ENCODE data around the gene HOXB7.

Gene HOXB7

DNA sequence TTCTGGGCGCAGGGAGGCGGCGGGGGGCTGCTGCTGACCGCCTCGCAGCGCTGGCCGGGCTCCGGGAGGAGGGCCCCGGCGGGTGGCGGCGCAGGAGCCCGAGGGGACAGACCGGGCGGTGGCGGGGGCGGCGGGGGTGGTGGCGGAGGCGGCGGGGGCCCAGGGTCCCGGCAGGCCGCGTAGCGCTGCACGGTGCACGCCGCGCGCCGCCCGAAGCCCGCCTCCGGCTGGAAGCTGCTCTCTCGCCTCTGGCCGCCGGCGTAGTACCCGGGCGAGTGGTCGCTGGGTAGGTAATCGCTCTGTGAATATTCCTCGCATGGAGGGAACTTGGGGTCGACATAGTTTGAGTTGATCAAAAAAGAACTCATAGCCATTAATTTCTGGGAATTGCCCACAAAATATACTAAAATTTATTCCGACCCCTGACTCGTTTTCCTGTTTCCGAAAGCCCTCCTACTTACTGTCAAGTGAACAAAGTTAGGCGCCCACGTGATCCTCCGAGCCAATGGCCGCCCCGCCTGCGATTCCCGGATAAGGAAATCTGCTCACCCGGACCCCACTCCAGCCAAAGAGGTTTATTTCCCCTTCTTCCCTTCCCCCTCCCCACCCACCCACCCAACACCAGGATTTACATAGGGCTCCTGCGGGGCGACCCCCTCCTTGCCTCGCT, 32.7 kb downstream of the HOXB7 start, which contains the start of gene HOXB4:
Gene HOXB4 (minus strand): TSS at position 405 of the 670 bp plus-strand sequence. CDS start 31 bp downstream, at position 374.
- peak; percentile 39 for DNase-seq

DNA sequence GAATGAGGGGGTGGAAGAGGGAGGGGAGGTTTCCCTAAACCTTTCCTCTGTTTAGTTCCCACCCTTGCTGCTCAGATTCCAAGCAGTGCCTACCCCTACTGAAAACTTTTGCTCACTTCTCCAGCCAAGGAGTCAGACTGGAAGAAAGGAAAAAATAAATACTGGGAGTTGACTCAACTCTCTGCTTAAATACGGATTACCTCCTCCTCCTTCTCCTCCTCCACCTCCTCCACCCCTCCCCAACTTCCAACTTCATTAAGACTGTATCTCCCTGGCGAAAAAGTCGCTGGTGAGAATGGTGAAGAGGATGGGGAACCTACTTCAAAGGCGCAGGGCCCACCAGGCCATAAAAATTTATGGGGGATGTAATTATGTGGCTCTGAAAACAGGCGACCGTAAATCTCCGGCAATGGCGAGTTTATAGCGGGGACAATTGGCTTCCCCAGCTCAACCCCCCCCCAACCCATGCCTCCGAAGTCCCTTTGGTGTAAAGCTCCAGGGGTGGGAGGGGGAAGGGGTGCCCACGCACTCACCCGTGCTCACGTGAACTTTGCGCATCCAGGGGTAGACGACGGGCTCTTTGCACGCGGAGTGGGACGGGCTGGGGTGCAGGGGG, 33.4 kb downstream of the HOXB7 start:
- no peak for DNase-seq

DNA sequence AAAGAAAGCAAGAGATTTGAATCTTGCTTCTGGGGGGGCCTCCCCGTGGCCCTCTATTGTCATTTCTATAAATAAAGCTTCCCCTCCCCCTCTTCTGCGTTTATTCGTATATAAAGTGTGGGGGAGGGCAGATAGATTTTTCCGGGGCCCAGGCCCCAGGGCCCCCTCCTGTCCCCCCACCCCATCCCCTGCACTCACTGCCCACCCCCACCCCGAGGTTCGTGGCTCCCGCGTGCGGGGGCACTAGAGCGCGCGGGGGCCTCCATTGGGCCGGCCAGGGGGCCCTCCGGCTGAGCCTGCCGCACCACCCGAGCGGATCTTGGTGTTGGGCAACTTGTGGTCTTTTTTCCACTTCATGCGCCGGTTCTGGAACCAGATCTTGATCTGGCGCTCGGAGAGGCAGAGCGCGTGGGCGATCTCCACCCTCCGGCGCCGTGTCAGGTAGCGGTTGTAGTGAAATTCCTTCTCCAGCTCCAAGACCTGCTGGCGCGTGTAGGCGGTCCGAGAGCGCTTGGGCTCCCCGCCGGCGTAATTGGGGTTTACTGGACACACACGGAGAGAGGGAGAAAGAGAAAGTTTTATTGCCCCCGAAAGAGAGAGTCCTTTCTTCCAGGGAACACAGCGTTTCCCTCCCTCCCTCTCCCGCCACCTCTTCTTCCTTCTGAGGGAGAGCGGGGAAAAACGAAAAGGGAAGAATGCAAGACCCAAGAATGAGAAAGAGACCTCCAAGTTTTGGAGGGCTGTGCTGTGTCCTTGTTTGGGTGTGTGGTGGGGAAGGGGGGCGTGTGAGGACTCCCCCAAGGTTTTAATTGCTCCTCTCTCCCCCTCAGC, 34.1 kb downstream of the HOXB7 start:
- DNase-seq = no peak

DNA sequence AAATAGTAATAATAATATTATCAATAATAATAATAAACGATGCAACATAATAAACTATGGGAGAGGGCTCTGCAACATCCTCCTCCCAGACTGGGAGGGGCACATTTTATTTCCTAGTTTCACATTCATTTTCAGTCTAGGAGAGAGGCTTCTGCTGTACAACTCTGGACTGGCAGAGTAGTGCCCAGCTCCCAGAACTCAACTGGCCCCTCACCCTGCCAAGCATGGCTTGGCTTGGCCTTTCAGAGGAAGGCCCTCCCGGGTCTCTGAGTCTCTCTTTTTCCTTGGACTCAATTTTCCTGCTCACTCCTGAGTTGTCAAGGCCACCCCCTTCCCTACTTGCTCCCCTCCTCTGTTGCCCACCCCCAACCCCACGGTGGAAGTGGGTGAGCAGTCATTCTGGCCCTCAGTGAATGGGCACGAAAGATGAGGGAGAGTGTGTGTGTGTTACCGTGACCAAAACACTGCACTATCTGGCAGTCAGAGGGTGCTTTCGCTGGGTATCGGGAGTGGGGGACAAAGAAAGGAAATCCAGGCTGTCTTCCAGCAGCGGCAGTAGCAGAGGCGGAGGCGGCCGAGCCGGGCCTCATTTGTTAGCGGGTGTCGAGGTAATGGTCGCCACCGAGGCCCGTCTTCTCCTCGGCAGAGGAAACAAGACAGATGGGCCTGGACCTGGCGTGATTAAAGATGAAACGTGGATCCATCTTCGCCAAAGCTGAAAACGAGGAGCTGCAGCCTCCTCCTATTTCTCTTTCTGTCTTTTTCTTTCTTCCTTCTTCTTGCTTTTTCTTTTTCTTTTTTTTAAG, 34.9 kb downstream of the HOXB7 start:
- no peak for DNase-seq

DNA sequence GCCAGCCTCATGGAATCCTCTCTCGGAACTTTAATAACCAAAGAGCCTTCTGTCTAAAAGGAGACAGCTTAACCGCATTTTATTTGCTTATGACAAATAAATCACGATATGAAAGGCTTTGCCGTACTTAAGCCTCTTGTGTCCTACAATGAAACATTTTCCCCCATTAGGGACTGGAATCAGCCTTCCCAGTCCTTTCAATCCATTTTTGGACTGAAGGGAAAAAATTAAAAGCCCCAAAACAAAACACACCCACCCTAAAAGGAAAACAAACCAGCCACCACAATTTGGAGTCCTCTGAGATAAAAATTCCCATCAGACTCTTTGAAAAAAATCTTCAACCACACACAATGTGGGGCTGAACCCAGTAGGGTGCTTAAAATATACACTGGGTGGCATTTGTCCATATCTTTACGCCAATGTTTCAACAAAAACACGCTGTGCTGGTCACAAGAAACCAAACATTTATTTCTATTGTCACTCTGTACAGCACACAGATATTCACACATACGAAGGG, 35.7 kb downstream of the HOXB7 start:
- DNase-seq = no peak

DNA sequence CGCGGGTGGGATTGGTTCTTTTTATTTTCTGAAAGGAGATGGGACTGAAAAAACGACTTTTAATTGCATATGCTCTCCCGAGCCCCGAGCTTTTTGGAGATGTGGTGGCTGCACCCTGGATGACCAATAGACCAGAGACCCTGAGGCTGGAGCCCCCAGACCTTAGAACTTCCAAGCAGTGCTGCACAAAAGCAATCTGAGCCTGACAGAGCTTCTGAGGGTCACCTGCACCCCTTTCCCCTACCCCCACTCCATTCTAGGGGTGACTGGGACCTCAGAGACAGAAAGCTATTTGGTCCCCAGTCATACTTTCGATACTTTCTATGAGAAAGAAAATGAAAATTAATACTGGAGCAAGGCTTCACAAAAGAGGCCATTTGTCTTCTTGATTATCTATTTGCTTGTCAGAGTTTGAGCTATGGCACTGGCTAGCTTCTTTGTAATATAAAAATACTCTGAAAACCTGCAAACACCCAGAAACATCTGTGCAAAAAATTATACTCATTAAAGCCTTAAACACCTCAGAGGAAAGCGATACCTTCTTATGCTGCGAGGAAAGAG, 36.2 kb downstream of the HOXB7 start:
- DNase-seq = no peak

DNA sequence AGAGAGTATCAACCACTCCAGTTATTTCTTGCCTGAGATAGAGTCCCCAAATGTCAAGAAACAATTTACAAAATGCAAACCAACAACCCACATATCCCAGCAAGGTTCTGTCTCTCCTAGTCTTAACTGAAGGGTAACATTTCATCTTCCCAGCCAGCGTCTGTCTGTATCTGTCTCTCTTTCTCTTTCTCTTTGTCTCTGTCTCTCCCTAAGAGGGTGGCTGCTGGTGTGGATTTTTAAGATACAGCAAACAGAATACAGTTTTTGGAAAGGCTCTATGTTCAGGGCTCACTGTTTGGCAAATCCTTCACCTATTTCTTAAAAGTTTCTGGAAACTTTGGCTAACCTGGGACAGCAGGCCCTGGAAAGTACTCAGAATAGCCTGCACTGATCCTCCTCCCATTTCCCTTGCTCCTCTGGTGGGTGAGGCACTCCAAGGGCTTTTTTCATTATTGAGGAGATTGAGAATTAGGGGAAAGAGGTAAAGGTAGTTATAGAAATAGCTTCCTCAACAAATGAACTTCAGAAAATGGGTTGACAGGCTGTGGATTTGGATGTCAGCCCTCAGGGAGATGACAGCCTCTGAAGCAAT, 38.9 kb downstream of the HOXB7 start:
- DNase-seq = no peak

DNA sequence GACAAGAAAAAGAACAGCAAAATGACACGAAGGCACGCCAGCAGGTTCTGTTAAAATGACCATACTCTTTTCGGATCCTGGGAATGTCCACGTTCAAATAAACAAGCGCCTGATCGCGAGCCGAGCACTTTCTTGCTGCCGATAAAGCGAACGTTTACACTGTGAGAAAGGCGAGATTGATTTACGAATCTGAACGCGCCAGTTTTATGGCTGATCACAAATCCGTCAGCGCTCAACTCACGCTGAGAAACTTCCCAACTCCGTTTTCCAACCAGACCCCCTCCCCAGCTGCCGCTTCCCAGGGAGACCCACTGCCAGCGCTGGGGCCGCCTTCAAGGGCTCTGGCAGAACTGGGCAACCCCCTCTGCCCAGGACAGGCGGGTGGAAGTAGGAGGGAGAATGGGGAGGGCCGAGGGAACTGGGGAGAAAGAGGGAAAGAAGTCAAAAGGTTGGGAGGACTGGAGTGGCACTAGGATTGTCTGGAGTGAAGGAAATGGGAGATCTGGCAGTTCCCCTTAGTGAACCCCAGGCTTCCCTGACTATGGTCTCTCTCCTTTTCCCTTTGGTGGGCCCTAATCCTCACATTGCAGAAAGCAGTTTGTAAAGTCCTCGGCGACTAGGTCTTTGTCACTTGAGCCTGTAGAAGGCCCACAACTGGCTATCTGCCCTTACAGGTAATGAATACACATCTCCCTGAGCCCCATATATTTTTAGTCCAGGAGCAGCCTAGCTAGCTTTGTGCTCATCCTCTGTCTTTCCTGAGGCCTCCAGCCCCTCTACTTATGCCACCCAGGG, 39.6 kb downstream of the HOXB7 start:
- no peak for DNase-seq

DNA sequence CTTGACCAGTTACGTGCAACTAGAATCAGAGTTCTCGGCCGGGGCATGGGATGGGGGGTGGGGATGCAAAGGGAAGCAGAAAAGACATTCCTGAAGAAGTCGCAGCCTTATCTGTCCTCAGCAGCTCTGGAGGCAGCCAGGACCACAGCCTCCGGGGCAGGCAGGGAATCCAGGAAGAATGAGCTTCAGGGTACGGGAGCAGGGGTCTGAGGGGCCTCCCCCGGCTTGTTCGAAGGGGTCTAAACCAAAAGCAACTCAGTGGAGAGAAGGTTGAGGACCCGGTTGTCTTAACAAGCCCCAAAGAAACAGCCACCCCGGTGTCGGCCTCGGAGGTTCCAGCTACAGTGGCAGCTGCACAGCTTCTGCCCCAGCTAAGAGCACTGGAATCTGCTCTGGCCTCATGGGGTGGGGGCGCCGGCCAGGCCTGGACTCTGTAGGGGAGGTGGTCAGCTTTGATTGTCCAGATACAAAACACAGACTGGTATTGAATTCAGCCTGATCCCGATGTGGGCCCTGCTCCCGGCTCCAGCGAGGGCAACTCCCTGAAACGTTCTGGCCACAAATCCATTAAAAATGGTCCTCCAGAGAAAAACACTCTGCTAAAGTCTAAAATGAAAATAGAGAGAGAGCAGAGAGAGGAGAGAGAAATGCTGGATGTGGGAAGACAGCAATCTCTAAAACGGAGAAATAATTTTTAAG, 40.3 kb downstream of the HOXB7 start:
- no peak for DNase-seq

DNA sequence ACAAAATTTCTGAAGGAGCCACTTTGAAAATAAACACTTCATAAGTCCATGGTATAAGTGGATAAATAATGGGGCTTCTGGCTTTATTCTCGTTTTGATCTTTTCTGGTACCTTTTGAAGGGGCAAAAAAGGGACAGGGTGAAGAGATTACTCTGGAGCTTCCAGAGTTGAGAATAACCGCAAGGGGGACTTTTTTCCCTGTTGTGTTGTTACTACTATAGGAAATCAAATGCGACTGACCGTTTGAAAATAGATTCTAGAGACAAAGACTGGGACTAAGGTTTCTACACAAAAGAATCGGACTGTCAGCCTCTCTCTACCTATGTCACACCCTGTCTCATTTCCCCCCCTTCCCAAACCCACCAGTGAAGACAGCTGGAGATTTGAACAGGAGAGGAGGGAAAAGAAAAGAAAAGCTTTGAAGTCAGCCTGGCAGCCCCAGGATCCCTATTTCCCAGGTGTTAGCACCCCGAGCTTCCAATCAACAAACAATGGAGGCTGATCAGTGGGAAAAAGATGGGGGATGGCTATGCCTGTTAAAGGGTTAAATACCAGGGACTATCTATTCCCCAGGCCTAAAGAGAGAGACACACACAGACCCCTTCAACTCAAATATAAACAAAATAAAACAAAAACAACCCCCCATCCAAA, 41.0 kb downstream of the HOXB7 start:
- DNase-seq = no peak

DNA sequence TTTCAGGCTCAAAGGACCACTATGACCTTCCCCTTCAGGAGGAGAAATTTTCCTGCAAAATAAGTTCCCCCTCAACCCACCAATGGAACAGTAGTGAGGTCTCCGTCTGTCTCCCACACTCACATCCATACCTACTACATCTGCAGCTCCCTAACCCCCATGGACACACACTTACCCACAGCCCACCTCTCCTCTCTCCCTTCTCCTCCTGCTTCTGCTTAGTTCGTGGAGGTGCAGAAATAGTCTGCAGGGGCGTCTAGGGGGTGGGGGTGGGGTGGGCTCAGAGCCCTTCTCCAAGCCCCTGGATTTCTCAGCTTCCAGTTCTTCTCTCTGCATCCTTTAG, 41.6 kb downstream of the HOXB7 start:
- DNase-seq = no peak

DNA sequence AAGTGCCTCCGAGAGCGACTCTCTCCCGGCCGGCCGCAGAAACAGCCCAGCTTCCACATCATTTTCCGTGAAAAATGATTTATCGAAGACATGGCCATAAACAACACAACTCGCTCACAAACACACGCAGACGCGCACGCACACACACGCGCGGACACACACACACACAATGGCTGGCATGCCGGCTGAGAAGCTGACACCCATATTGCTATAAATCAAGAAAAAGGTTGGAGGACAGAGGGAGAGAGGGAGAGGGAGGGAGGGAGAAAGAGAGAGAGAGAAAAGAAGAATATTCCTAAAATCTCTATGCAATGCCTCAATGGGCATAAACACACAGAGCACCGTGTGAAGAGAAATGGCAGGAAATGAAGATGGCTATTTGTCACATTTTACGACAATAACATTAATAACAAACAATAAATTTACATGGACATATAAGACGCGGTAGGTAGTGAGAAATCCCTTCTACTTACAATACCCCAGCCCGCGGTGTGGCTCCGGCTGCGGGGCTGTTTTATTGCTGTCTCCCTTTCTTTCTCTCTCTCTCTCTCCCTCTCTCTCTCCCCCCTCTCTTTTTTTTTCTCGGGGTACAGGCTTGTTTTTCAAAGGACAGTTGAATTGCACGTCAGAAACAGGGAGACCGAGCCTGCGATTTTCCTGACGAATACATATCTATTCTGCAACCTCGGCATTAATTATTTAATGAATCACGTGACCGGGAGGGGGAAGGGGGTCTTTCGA, 42.1 kb downstream of the HOXB7 start:
- DNase-seq = no peak

DNA sequence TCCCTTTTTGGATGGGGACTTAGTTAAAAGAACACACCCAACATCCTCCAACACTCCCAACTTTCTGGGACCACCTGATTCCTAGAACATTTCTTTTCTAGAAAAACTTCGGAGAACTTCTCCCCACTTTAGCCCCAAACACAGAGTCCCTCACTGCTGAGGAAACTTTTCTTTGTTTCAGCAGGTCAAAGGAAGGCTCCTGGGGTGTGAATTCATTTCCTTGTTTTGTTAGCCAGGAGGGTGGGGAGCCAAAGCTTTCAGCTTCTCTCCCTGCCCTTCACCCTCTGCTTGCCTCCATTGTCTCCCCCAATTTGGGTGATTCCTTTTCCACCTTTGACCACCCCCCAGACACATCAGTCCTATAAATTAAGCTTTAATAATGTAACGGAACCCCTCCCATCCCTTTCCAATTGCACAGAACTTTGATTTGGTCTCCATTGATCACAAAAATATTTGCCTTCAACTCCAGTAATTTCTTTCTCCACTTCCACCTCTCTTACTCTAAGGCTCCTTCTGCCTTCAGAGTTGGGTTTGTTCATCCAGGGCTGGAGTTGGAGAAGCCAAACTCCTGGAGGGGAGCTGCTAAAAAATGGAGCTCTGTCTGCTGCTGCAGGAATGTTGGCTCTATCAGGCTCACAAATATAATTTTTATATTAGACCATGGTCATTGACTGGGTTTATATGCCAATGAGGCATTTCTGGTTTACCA, 43.0 kb downstream of the HOXB7 start:
- DNase-seq = no peak

DNA sequence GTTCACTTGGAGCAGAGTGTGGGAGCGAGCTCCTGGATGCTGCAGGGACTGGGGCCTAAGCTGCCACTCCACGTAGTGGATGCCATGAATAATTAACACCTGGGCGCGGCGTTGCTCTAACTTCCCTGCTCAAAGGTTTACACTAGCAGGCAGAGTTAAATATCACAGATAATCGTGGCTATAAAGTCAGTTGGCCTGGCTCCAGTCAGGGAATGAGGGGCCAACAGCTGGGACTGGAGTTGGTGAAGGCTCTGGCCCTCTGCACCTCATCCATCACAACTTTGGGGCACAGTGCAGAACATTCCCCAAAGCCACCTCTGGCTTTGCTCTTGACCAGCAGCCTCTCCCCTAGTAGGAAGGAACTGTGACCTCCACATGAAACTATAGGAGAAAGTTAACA, 43.6 kb downstream of the HOXB7 start:
- DNase-seq = no peak

DNA sequence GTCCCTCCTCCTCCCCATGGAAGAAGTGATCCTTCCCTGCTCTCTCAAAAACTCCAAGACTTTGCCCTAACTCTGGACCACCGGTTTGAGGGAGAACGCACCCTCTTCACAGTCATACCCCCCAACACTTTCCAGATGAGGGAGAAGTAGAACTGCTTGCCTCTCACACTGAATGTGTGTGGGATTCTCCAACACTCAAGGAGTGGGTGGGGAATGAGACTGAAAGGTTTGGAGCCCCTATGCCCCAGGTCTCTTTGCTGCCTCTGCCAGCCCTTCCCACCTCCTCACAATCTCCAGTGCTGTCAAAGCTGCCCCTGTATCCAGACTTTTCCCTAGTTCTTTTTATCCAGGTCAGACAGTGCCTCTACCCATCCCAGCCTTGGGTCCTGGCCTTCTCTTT, 44.1 kb downstream of the HOXB7 start:
- DNase-seq = no peak

DNA sequence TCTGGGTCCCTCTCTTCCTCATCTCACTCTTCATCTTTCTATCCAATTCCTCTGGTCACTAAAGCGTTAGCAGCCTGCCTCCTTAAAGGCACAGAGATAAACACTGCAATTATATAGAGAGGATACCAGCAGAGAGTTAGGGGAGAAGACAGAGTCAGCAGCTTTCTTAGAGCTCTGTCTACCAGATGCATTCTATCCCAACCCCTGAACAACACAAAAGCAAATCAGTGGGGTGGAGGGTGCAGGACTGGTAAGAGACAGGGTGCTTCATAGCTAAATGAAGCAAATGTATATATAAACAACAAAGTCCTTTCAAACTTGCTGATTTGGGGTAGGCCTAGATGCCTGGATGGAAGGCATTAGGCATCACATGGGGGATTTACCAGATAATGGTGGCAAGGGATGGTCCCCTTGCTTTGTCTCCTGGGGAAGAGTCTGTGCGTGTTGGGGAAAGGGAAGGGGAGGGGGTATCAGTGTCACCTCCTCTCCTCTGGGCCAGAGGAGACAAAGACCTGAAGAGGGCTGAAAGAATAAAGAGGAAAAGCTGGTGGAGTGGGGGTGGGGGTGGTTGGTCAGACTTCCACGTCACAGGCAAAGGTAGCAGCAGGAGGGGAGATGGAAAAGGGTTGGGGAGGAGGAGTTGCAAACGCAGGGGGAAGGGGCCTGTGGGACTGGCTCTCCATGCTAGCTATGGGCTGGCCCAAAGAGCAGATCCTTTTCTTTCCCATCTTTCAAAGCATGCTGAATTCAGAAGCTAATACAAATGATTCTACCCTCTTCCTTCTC, 44.7 kb downstream of the HOXB7 start:
- no peak for DNase-seq

DNA sequence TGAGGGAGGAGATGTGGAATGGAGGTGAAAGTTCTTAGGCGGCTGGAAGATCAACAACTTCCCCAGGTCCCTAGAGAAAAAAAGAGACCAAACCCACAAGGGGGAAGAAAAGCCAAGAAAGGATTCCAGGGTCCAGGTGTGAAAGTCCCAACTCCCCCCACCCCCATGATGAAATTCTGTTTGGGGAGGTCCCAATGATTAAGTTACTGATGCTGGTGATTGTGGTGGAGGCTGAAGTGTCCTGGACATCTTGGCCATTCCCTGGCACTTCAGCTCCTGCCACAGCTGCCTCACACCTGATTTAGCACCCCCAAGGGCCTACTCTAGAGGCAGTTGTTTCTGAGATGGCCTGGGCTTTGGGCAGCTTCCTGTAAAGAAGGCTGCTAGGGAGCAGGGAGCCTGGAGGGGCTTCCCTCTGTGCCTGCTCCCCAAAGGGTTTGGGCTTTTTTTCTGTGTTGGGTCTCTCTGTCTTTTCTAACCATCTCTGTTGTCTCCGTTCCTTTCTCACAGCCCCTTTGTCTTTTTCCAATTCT, 45.7 kb downstream of the HOXB7 start:
- DNase-seq = no peak

Measured in NCI-H1694 (cell line).